IPS-20b (cell line): ENCODE data around the gene DIPK1A.
"Not testable (repeated sequence)": the region's sequence is repeated elsewhere in the genome, so short reads cannot be mapped to it uniquely, and the experiment has no call there.

Source experiments
- H3K27ac ChIP-seq: one replicate; pipeline ENCODE4 v1.5.1; 2013; ENCODE audit warnings: low read length
- H3K27me3 ChIP-seq: 2 replicates; pipeline ENCODE4 v1.6.1; 2013; ENCODE audit warnings: mild to moderate bottlenecking, low read length, inconsistent platforms; ENCODE audit not compliant: insufficient read depth
- H3K36me3 ChIP-seq: 2 replicates; pipeline ENCODE4 v1.6.1; 2013; ENCODE audit warnings: low read depth, mild to moderate bottlenecking, inconsistent platforms, low read length, moderate library complexity; ENCODE audit not compliant: insufficient read depth
- H3K4me1 ChIP-seq: 2 replicates; pipeline ENCODE4 v1.6.1; 2013; ENCODE audit warnings: mild to moderate bottlenecking, control low read depth, inconsistent platforms, low read length, moderate library complexity; ENCODE audit not compliant: insufficient read depth
- H3K4me3 ChIP-seq: 2 replicates; pipeline ENCODE4 v1.5.1; 2013; ENCODE audit warnings: mild to moderate bottlenecking, low read length, inconsistent platforms
- H3K9ac ChIP-seq: 2 replicates; pipeline ENCODE4 v1.6.1; 2013; ENCODE audit warnings: low read depth, mild to moderate bottlenecking, inconsistent platforms, low read length, moderate library complexity
- H3K9me3 ChIP-seq: 2 replicates; pipeline ENCODE4 v1.6.1; 2013; ENCODE audit warnings: mild to moderate bottlenecking, low read depth, low read length, inconsistent platforms; ENCODE audit not compliant: insufficient read depth

DIPK1A gene

DNA sequence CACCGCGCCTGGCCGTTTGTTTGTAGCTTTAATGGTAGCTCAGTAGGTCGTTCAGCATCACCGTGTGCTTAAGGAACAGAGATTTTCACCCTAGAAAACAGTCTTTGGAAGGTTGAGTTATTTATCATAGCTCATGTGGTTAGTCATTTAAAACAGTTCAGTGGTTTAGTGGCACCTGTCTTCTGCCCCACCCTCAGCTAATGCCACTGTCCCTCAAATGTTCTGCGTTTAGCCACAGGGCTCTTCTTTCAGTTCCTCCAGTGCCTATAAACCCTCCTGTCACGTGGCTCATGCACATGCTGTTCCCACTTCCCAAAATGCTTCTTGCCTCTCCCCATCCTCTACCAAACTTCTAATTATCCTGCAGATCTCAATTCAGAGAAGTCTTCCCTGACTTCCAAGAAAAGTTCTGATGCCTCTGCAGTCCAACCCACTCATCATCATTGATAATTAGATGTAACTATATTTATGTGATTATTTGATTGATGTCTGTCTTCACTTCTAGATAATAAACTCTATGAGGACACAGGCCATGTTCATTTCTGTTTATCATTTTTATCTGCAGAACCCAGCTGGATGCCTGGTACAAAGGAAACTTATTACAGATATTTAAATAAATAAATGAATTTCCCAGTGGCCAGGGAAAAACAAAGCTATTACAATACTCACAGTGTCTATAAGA lies 14.4 kb upstream of the DIPK1A start:
- Histone ChIP-seq H3K27me3 (no peaks in the 10 kb centered on the region), H3K4me3 (no peak overlapping the region), H3K4me1 (peaks cover 3% of the 10 kb centered on the region; the same call in 1 of the 2 replicates), H3K9ac (no peak overlapping the region), H3K36me3 (no peaks in the 10 kb centered on the region), H3K27ac (no peak overlapping the region), H3K9me3 (no peaks in the 10 kb centered on the region)

DNA sequence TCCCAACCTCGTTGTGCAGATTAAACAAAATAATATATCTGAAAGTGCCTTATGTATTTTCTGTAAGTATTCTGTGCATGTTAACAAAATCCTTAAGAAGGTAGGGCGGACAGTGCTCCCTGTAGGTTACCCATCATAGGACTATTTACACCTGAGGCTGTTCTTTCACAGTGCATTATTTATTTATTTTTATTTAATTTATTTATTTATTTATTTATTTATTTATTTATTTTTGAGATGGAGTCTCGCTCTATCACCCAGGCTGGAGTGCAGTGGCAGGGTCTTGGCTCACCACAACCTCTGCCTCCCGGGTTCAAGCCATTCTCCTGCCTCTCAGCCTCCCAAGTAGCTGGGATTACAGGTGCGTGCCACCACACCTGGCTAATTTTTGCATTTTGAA lies 12.8 kb upstream of the DIPK1A start:
- H3K36me3 ChIP-seq, H3K27ac ChIP-seq, H3K9ac ChIP-seq, H3K4me1 ChIP-seq, H3K27me3 ChIP-seq, H3K4me3 ChIP-seq, H3K9me3 ChIP-seq: not testable (repeated sequence)

DNA sequence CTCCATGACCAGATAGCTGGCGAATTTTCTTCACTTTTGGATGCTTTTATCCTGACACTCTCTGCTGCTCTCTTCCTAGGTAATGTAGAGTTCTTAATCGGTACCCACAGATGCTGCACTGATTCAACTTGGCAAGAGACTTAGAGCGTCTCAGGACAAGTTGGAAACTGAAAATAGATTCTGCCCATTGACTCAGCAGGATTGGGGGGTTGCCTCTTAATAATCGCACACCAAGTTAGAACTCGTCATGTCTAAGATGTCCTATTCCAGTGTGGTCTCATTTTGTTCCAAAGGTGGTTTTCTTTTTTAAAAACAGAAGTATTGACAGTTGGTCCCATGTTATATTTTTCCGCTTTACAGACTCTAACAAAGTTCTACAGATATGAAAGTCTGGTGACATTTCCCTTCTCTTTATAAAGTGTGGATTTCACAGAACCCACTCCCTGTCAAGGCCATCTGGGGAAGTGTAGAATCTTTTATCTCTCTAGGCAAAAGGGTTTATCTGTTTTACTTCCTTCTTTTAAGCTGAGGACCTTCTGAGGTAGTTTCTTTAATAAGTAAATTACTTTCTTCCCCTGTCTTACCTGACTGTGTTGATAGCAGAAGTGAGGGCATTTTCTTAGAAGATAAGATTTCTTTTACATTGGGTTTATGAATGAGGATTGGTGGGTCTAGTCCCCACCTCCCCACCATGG lies 12.1 kb upstream of the DIPK1A start:
- Histone ChIP-seq H3K9me3 (no peaks in the 10 kb centered on the region), H3K4me3 (no peak overlapping the region), H3K4me1 (peaks cover 3% of the 10 kb centered on the region; the same call in 1 of the 2 replicates), H3K27me3 (no peaks in the 10 kb centered on the region), H3K9ac (no peak overlapping the region), H3K27ac (no peak overlapping the region), H3K36me3 (no peaks in the 10 kb centered on the region)

DNA sequence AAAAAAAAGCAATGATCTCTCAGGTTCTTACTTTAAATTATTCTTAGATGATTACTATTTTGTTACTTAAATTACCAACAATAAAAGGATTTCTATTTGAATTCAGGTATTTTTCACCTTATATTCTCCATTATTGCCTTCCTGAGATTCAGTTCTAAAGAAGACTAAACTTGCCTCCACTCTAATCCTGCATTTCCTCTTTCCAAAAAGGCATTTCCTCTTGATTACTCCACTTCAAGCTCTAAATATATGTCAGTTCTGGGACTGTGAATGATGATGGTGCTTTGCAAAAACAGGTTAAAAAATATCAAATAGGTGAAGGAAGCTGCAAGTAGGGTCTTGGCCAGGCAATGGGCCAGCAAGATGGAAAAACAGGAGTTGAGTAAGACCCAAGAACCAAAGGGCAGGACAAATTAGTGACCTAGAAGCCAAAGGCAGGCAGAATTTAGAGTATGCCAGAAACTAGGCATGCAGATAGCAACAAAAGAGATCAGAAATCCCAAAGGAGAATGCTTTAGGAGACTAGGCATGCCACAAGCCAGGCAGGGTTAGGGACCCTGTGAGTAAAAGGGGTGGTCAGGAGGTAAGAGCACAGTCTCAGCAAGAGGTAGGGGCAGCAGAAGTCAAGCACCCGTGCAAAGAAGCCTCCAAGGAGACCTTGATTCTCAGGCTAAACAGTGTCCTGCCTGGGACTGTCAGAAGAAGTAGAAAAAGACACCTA lies 11.3 kb upstream of the DIPK1A start:
- Histone ChIP-seq H3K9ac (no peak overlapping the region), H3K4me3 (no peak overlapping the region), H3K4me1 (peaks cover 3% of the 10 kb centered on the region; the same call in 1 of the 2 replicates), H3K27me3 (no peaks in the 10 kb centered on the region), H3K9me3 (no peaks in the 10 kb centered on the region), H3K36me3 (no peaks in the 10 kb centered on the region), H3K27ac (no peak overlapping the region)

DNA sequence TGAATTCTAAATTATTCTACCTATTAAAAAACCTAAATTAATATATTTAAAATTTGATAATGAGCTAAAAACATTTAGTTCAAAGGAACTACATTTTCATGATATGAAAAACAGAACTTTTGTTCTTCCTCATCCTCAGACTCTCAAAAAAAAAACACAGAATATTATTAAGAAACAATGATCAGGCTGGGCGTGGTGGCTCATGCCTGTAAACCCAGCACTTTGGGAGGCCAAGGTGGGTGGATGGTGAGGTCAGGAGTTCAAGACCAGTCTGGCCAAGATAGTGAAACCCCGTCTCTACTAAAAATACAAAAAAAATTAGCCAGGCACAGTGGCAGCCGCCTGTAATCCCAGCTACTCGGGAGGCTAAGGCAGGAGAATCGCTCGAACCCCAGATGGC lies 10.7 kb upstream of the DIPK1A start:
- H3K4me3 ChIP-seq, H3K27ac ChIP-seq, H3K9ac ChIP-seq, H3K27me3 ChIP-seq, H3K9me3 ChIP-seq, H3K36me3 ChIP-seq, H3K4me1 ChIP-seq: not testable (repeated sequence)

DNA sequence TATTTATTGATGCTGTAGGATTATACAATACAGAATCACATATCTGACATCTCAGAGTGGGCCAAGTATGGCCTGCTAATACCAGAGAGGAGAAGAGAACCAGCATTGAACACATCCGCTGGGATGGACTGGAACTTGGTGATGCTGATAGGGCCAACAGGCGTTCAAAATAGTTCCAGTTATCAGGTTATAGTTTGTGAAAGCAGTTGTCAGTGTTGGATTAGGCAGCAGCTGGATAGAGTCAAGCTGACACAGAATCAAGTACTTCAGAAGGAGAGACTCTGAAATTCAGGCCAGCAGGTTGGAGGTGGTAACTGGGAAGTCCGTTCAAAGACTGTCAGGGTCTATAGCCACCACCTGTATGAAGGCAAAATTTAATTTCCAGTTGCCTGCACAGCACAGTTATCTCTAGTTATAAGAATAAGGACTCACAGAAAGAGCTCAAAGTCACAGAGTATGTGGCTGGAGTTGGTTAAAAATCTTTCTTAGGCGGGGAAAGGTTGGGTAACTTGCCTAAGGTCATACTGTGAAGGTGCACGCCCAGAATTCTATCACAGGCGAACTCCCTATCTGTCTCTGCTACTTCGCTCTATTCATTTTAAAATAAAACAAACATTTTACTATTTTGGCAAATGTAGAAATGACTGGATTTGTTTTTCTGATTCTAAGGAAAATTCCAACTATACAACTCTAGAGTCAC lies 9.9 kb upstream of the DIPK1A start:
- Histone ChIP-seq H3K27ac (no peak overlapping the region), H3K9me3 (no peaks in the 10 kb centered on the region), H3K9ac (no peak overlapping the region), H3K4me3 (no peak overlapping the region), H3K4me1 (peaks cover 3% of the 10 kb centered on the region; the same call in 1 of the 2 replicates), H3K27me3 (no peaks in the 10 kb centered on the region), H3K36me3 (no peaks in the 10 kb centered on the region)

DNA sequence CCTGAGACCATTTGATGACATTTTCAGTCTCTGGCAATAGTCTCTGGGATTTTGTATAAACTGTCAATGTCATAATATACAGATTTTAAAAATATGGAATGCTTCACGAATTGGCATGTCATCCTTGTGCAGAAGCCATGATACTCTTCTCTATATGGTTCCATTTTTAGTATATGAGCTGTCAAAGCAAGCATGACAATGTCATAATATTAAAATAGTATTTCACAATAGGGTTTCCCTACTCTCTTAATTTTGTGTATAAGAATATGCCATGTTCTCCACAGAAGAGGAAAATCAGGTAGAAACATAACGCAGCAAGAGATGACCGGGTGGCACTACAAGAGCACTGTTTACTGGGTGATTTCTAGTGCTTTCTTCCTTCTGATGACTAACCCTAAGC lies 8.3 kb upstream of the DIPK1A start:
- peaks cover 3% of the 10 kb centered on the region; the same call in 1 of the 2 replicates for H3K4me1 ChIP-seq
- H3K9ac ChIP-seq = no peak overlapping the region
- H3K27me3 ChIP-seq = peaks cover 1% of the 10 kb centered on the region; the same call in 1 of the 2 replicates
- H3K36me3 ChIP-seq = no peaks in the 10 kb centered on the region
- no peaks in the 10 kb centered on the region for H3K9me3 ChIP-seq
- no peak overlapping the region for H3K27ac ChIP-seq
- H3K4me3 ChIP-seq = no peak overlapping the region

DNA sequence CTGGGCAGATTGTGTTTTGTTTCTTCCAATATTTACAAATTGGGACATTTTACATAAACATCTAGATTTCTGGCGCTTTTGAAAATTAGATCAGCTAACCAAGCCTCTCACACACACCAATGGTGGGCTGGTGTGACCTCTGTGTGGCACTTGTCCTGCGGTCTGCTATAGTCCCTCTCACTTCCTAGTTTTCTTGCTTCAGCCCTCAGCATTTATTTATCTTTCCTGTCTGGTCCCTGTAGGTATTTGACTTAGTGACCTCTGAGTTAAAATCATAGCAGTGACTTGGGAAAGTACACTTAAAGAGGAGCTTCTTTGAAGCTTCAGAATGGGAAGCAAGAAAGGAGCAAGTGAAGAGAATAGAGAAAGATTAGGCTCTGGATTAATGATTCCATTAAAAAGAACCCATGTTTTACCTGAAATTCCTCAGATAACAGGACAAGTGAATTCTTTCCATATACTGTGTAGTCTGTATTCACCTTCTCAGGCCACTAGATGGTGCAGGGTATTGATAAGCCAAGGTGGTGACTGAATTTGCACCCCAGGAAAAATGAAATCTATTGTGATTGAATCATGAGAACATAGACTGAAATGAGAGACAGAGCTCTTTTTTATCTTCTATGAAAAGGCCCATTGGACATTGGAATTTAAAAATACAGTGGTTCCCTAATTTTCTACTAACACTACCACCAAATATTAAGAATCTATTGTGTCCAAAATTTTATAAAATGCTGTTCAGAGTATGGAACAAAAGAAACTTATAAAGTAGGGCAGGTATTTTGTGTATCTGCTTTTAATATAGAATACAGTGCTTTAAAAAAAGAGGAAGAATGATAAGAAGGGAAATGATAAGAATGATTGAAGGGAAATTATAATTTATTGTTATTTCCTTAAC lies 7.1 kb upstream of the DIPK1A start:
- no peak overlapping the region for H3K27ac ChIP-seq
- H3K27me3 ChIP-seq = peaks cover 11% of the 10 kb centered on the region; the same call in 1 of the 2 replicates
- H3K4me1 ChIP-seq = peaks cover 3% of the 10 kb centered on the region; the same call in 1 of the 2 replicates
- H3K9ac ChIP-seq = no peak overlapping the region
- H3K36me3 ChIP-seq = no peaks in the 10 kb centered on the region
- no peak overlapping the region for H3K4me3 ChIP-seq
- no peaks in the 10 kb centered on the region for H3K9me3 ChIP-seq

DNA sequence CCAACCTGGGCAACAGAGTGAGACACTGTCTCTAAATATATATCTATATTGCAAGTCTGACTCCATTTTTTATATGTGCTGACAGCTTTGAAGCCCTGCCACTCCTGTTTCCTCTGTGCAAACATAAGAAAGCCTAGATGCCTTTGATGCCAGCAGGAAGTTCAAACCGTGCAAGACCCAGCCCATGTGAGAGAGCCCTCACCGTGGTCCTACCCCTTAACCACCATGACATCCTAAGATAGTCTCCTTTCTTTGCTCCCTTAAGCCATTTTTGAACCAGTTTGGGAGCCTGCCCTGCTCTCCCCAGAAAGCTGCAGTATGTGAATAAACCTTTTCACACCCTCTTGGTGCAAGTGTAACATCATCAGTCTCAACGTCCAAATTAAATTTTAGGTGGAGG lies 3.7 kb upstream of the DIPK1A start:
- H3K27me3 ChIP-seq = peaks cover 19% of the 10 kb centered on the region
- no peaks in the 10 kb centered on the region for H3K9me3 ChIP-seq
- no peak overlapping the region for H3K4me3 ChIP-seq
- peaks cover 6% of the 10 kb centered on the region; the same call in 1 of the 2 replicates for H3K4me1 ChIP-seq
- H3K9ac ChIP-seq = no peak overlapping the region
- H3K27ac ChIP-seq = no peak overlapping the region
- H3K36me3 ChIP-seq = no peaks in the 10 kb centered on the region

DNA sequence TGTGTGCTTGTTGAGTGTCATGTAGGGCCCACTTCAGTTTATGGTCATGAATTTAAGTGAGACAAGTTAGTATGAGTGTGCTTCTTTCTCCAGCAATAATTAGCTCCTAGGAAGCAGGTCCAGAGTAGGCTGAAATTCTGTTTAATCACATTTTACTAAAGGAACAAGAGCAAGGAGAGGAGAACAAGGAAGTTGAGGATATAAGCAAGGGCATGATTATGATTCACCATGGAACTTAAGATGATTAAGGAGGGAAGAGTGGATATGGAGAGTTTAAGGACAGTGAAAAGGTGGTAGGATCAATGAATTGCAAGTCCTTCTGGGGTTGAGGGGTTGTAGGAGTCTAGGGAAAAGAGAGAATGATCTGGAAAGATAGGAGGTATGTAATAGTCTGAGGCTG lies 3.1 kb upstream of the DIPK1A start:
- H3K4me1 ChIP-seq = peaks cover 7% of the 10 kb centered on the region; the same call in 1 of the 2 replicates
- H3K27ac ChIP-seq = no peak overlapping the region
- H3K27me3 ChIP-seq = peaks cover 21% of the 10 kb centered on the region
- H3K9ac ChIP-seq = no peak overlapping the region
- no peak overlapping the region for H3K4me3 ChIP-seq
- H3K9me3 ChIP-seq = no peaks in the 10 kb centered on the region
- H3K36me3 ChIP-seq = no peaks in the 10 kb centered on the region
